ENCODE data around the gene IFIT3.
"Not testable (repeated sequence)": the region's sequence is repeated elsewhere in the genome, so short reads cannot be mapped to it uniquely, and the experiment has no call there.

The IFIT3 gene

DNA sequence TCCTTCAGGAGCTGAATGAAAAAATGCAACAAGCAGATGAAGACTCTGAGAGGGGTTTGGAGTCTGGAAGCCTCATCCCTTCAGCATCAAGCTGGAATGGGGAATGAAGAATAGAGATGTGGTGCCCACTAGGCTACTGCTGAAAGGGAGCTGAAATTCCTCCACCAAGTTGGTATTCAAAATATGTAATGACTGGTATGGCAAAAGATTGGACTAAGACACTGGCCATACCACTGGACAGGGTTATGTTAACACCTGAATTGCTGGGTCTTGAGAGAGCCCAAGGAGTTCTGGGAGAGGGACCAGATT is 20.6 kb upstream of the IFIT3 start:
- DNase-seq (no peak), ATAC-seq (replicated peaks) (no peak)
- Mint-ChIP-seq H3K36me3 (ENCODE audit: insufficient read depth) (peaks cover 40% of the 10 kb centered on the region), H3K4me1 (ENCODE audit: low read depth in 2 of 2) (peaks cover 21 to 33% of the 10 kb centered on the region in 2 donors), H3K4me3 (no peak overlapping the region), H3K9me3 (no peaks in the 10 kb centered on the region), H3K27me3 (no peaks in the 10 kb centered on the region), H3K27ac (peak overlapping the region in 1 of 2 donors; percentile 33)

DNA sequence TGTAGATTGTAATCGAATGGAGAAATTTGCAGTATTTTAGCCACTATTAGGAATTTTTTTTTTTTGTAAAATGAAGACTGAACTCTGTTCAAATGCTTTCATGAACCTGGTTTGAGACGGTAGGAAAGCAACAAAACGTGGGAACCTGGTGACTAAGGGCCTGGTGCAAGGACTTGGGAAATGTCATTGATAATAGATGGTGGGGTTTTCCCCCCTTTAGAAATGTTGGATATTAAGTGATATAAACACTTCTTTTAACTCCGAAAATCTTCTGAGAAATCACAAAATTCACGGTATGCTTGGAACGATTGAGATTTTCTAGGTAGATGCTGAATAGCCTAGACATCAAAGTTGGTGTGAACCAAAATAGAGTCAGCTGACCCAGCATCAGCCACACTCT is 19.5 kb upstream of the IFIT3 start:
- Mint-ChIP-seq H3K4me3 (no peak overlapping the region), H3K27ac (no peak overlapping the region), H3K36me3 (ENCODE audit: insufficient read depth) (peaks cover 36% of the 10 kb centered on the region)

GRCh38 chr10:89308736-89309135 is 19.1 kb upstream of the IFIT3 start:
- Mint-ChIP-seq H3K27ac (peak overlapping the region in 1 of 2 donors; percentile 13), H3K4me1 (ENCODE audit: low read depth in 2 of 2) (peaks cover 7 to 18% of the 10 kb centered on the region in 2 donors), H3K9me3 (no peaks in the 10 kb centered on the region), H3K36me3 (ENCODE audit: insufficient read depth) (peaks cover 31% of the 10 kb centered on the region), H3K27me3 (no peaks in the 10 kb centered on the region), H3K4me3 (no peak overlapping the region)
- ATAC-seq (replicated peaks) (no peak), DNase-seq (no peak)

More for the DNA sequence above, 19.5 kb upstream of the IFIT3 start:
- Mint-ChIP-seq H3K4me1 (ENCODE audit: low read depth in 2 of 2) (peaks cover 12 to 23% of the 10 kb centered on the region in 2 donors), H3K9me3 (no peaks in the 10 kb centered on the region), H3K27me3 (no peaks in the 10 kb centered on the region)
- ATAC-seq (replicated peaks) (no peak), DNase-seq (no peak)

DNA sequence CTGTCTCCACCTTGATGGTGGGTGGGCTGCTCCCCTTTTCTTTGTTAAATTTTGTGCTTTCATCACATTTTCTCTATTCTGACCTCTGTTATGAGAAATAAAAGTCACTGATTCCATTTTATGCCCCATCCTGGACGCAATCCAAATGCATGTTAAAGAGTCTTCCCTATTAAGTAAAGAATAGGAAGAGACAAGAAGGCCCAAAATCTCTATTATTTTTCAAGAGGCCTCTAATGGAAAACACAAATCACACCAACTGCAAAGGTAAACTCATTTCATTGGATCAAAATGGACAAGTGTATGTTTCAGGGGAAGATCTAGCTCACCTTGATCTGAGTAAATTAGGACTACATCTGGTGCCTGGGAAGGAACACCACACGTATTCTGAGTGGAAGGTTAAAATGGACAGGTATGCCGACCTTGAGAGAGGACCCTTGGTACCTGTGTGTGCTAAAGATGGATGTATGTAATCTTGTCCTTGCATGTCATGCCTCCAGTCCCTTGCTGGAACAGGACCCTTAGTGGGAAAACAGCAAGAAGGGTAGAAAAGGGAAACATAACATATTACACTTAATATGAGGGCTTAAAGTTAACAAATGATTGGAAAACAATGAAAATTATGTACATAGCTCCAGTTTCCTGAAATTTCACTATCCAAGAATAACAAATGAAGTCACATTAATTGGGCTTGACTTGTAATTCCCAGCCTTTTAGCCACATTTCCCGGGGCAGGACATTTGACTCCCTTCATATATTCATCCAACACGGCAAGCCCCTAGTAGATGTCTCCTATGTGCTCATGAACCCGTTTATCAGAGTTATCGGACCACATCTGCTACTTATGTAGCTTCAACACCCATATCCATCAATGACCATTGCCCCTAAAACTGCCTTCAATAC is 18.4 kb upstream of the IFIT3 start:
- peaks cover 2 to 11% of the 10 kb centered on the region in 2 donors for H3K4me1 Mint-ChIP-seq (ENCODE audit: low read depth in 2 of 2)
- no peak overlapping the region for H3K4me3 Mint-ChIP-seq
- ATAC-seq (replicated peaks) (peak; percentile 16), DNase-seq (no peak)
- peaks cover 29% of the 10 kb centered on the region for H3K36me3 Mint-ChIP-seq (ENCODE audit: insufficient read depth)
- peak overlapping the region in 1 of 2 donors; percentile 13 for H3K27ac Mint-ChIP-seq
- no peaks in the 10 kb centered on the region for H3K9me3 Mint-ChIP-seq
- no peaks in the 10 kb centered on the region for H3K27me3 Mint-ChIP-seq

- peaks cover 26% of the 10 kb centered on the region for H3K36me3 Mint-ChIP-seq (ENCODE audit: insufficient read depth)
- no peak overlapping the region for H3K4me3 Mint-ChIP-seq
- no peaks in the 10 kb centered on the region for H3K27me3 Mint-ChIP-seq
- peaks cover 0 to 8% of the 10 kb centered on the region in 2 donors for H3K4me1 Mint-ChIP-seq (ENCODE audit: low read depth in 2 of 2)
- no peaks in the 10 kb centered on the region for H3K9me3 Mint-ChIP-seq
- H3K27ac Mint-ChIP-seq = no peak overlapping the region
- ATAC-seq (replicated peaks) (peak; percentile 8), DNase-seq (no peak)
Measured at GRCh38 chr10:89310056-89310893, 17.5 kb upstream of the IFIT3 start.

GRCh38 chr10:89312973-89313372 is 14.8 kb upstream of the IFIT3 start:
- peaks cover 12 to 20% of the 10 kb centered on the region in 2 donors for H3K27me3 Mint-ChIP-seq
- H3K4me1 Mint-ChIP-seq (ENCODE audit: low read depth in 2 of 2) = no peaks in the 10 kb centered on the region
- ATAC-seq (replicated peaks) (no peak), DNase-seq (no peak)
- no peaks in the 10 kb centered on the region for H3K9me3 Mint-ChIP-seq
- H3K27ac Mint-ChIP-seq = no peak overlapping the region
- peaks cover 10% of the 10 kb centered on the region for H3K36me3 Mint-ChIP-seq (ENCODE audit: insufficient read depth)
- H3K4me3 Mint-ChIP-seq = no peak overlapping the region

DNA sequence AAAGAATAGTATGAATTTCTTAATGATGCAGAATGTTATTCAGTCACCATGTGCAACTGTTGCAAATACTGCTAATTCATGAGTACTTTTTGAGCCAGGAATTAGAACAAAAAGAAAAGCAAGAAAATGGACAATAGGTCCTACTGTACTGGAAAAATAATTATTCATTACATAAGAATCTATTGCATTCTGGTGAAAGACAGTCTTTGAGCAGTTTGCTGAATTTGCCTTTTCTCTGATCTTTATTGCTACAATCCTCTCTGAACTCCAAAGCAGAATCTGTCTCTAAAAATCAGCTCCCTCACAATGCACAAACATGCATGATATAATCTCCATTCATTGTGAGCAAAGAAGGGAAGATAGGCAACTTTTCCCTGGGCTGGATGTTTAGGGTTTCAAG is 13.1 kb upstream of the IFIT3 start:
- ATAC-seq (replicated peaks) = no peak
- no peak for DNase-seq
- H3K9me3 Mint-ChIP-seq = no peaks in the 10 kb centered on the region
- no peak overlapping the region for H3K4me3 Mint-ChIP-seq
- no peaks in the 10 kb centered on the region for H3K36me3 Mint-ChIP-seq (ENCODE audit: insufficient read depth)
- H3K27me3 Mint-ChIP-seq = peaks cover 24 to 37% of the 10 kb centered on the region in 2 donors
- no peaks in the 10 kb centered on the region for H3K4me1 Mint-ChIP-seq (ENCODE audit: low read depth in 2 of 2)
- no peak overlapping the region for H3K27ac Mint-ChIP-seq

DNA sequence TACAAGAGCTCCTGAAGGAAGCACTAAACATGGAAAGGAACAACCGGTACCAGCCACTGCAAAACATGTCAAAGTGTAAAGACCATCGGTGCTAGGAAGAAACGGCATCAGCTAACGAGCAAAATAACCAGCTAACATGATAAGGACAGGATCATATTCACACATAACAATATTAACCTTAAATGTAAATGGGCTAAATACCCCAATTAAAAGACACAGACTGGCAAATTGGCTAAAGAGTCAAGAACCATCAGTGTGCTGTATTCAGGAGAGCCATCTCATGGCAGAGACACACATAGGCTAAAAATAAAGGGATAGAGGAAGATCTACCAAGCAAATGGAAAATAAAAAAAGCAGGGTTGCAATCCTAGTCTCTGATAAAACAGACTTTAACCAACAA is 9.8 kb upstream of the IFIT3 start:
- DNase-seq; H3K9me3 Mint-ChIP-seq; H3K4me3 Mint-ChIP-seq; H3K27ac Mint-ChIP-seq; H3K4me1 Mint-ChIP-seq (ENCODE audit: low read depth in 2 of 2); H3K36me3 Mint-ChIP-seq (ENCODE audit: insufficient read depth); ATAC-seq (replicated peaks): not testable (repeated sequence)
- H3K27me3 Mint-ChIP-seq = peaks cover 39 to 63% of the 10 kb centered on the region in 2 donors

GRCh38 chr10:89325081-89325480 is 2.7 kb upstream of the IFIT3 start:
- not testable (repeated sequence) for H3K9me3 Mint-ChIP-seq; H3K36me3 Mint-ChIP-seq (ENCODE audit: insufficient read depth); ATAC-seq (replicated peaks); H3K4me3 Mint-ChIP-seq; DNase-seq; H3K27ac Mint-ChIP-seq
- Mint-ChIP-seq H3K4me1 (ENCODE audit: low read depth in 2 of 2) (peaks cover 15 to 25% of the 10 kb centered on the region in 2 donors), H3K27me3 (peaks cover 24 to 64% of the 10 kb centered on the region in 2 donors)

- not testable (repeated sequence) for DNase-seq; ATAC-seq (replicated peaks); H3K4me3 Mint-ChIP-seq; H3K9me3 Mint-ChIP-seq; H3K36me3 Mint-ChIP-seq (ENCODE audit: insufficient read depth); H3K27ac Mint-ChIP-seq
- peaks cover 15 to 30% of the 10 kb centered on the region in 2 donors for H3K4me1 Mint-ChIP-seq (ENCODE audit: low read depth in 2 of 2)
- H3K27me3 Mint-ChIP-seq = peaks cover 24 to 60% of the 10 kb centered on the region in 2 donors
Measured at GRCh38 chr10:89325856-89326255, 1.9 kb upstream of the IFIT3 start.

GRCh38 chr10:89329151-89329550 is 1.4 kb downstream of the IFIT3 start:
- Mint-ChIP-seq H3K4me3 (peak overlapping the region in 1 of 2 donors; percentile 84), H3K27ac (peak overlapping the region in 1 of 2 donors; percentile 87), H3K36me3 (ENCODE audit: insufficient read depth) (peaks cover 27% of the 10 kb centered on the region), H3K4me1 (ENCODE audit: low read depth in 2 of 2) (peaks cover 29 to 49% of the 10 kb centered on the region in 2 donors), H3K27me3 (peaks cover 0 to 31% of the 10 kb centered on the region in 2 donors), H3K9me3 (no peaks in the 10 kb centered on the region)
- DNase-seq (no peak), ATAC-seq (replicated peaks) (no peak)

- DNase-seq; H3K4me3 Mint-ChIP-seq; H3K9me3 Mint-ChIP-seq; ATAC-seq (replicated peaks): not testable (repeated sequence)
- peak overlapping the region; percentile 23 to 87 for H3K27ac Mint-ChIP-seq
- H3K27me3 Mint-ChIP-seq = peaks cover 0 to 26% of the 10 kb centered on the region in 2 donors
- peaks cover 31 to 52% of the 10 kb centered on the region in 2 donors for H3K4me1 Mint-ChIP-seq (ENCODE audit: low read depth in 2 of 2)
- peaks cover 34% of the 10 kb centered on the region for H3K36me3 Mint-ChIP-seq (ENCODE audit: insufficient read depth)
Measured at GRCh38 chr10:89330014-89330413, 2.2 kb downstream of the IFIT3 start.

- peaks cover 35 to 57% of the 10 kb centered on the region in 2 donors for H3K4me1 Mint-ChIP-seq (ENCODE audit: low read depth in 2 of 2)
- ATAC-seq (replicated peaks) = no peak
- peaks cover 35% of the 10 kb centered on the region for H3K36me3 Mint-ChIP-seq (ENCODE audit: insufficient read depth)
Measured at GRCh38 chr10:89330537-89331212, 2.9 kb downstream of the IFIT3 start.

More at GRCh38 chr10:89330537-89331212, 2.9 kb downstream of the IFIT3 start:
- Mint-ChIP-seq H3K9me3 (no peaks in the 10 kb centered on the region), H3K4me3 (no peak overlapping the region), H3K27ac (peak overlapping the region in 1 of 2 donors; percentile 87), H3K27me3 (peaks cover 0 to 21% of the 10 kb centered on the region in 2 donors)
- DNase-seq = no peak

Measured in effector memory CD8-positive, alpha-beta T cell (primary cell).